B cell (primary cell): ENCODE measurements around the gene ZNF213. TPM values are rescaled to one million over a fixed set of nuclear protein-coding genes. Genes with fewer than 3 reads are reported as not detected.

Experiments used
- ATAC-seq: fragments of 200-7000 bp; cut with Tn5 transposase; one replicate; pipeline ENCODE4 v1.10.0; 2021; ENCODE audit warnings: low read depth, mild to moderate bottlenecking, moderate number of reproducible peaks, moderate library complexity
- CTCF ChIA-PET: fragments of 350-600 bp; sonication (Branson Sonifier 250); formaldehyde crosslinking; loops from one replicate; lab custom pipeline; 2021; ENCODE audit warnings: antibody characterized with exemption, inconsistent platforms; lab: Charles Lee
- POLR2A ChIA-PET: fragments of 350-600 bp; sonication (Branson Sonifier 250); formaldehyde crosslinking; loops from one replicate; lab custom pipeline; 2021; ENCODE audit warnings: antibody characterized with exemption; lab: Charles Lee
- DNase-seq: peaks from one replicate; pipeline ENCODE4 v3.0.0; 2013
- H2AFZ ChIP-seq: 2 replicates; pipeline ENCODE4 v1.6.1; 2012; ENCODE audit warnings: mild to moderate bottlenecking, low read depth, low read length; ENCODE audit not compliant: insufficient read depth, poor library complexity, severe bottlenecking
- H3K27ac ChIP-seq, 2 donors: 1 replicate in 1 of 2; 2 replicates in 1 of 2; pipeline ENCODE4 v1.5.1; 2012 to 2013; ENCODE audit warnings: low read length in 2 of 2, mild to moderate bottlenecking in 2 of 2, moderate library complexity in 1 of 2
- H3K27me3 ChIP-seq, 4 experiments: fragments of 200-600 bp in 1 of 4; sonication (generic) in 1 of 4; replicated peaks in 1 of 4; 1 replicate in 2 of 4; 2 replicates in 2 of 4; pipeline versions ENCODE4 v1.6.1 to v1.7.0; 2013 to 2016; ENCODE audit warnings: low read length in 3 of 4, mild to moderate bottlenecking in 2 of 4, mixed read lengths in 1 of 4, moderate library complexity in 1 of 4; ENCODE audit not compliant: insufficient read depth in 4 of 4, control insufficient read depth in 3 of 4; ENCODE audit errors: control extremely low read depth in 1 of 4
- H3K36me3 ChIP-seq, 2 experiments: replicated peaks in 1 of 2; 1 replicate in 1 of 2; 2 replicates in 1 of 2; pipeline versions ENCODE4 v1.6.1 to v1.7.1; 2013; ENCODE audit warnings: low read length in 1 of 2; ENCODE audit not compliant: insufficient read depth in 2 of 2, control insufficient read depth in 1 of 2; ENCODE audit errors: control extremely low read depth in 1 of 2, extremely low read depth in 1 of 2
- H3K4me1 ChIP-seq, 2 donors: fragments of 200-600 bp in 1 of 2; sonication (generic) in 1 of 2; 1 replicate in 1 of 2; 2 replicates in 1 of 2; pipeline versions ENCODE4 v1.5.1 to v1.6.1; 2013 to 2017; ENCODE audit warnings: low read length in 2 of 2; ENCODE audit not compliant: control insufficient read depth in 2 of 2, insufficient read depth in 2 of 2
- H3K4me2 ChIP-seq: replicated peaks from 2 replicates; pipeline ENCODE3; 2012; ENCODE audit warnings: mild to moderate bottlenecking, low read depth, low read length; ENCODE audit not compliant: poor library complexity, severe bottlenecking
- H3K4me3 ChIP-seq, 5 experiments: fragments of 200-600 bp in 1 of 5; sonication (generic) in 1 of 5; 1 replicate in 3 of 5; 2 replicates in 2 of 5; pipeline versions ENCODE4 v1.5.1 to v1.7.0; 2011 to 2016; ENCODE audit warnings: low read length in 4 of 5, mild to moderate bottlenecking in 4 of 5, low read depth in 2 of 5, control low read depth in 1 of 5, moderate library complexity in 1 of 5; ENCODE audit not compliant: insufficient read depth in 1 of 5; ENCODE audit errors: control extremely low read depth in 1 of 5, extremely low read depth in 1 of 5
- H3K79me2 ChIP-seq: fragments of 200-600 bp; sonication (generic); one replicate; pipeline ENCODE4 v1.6.0; 2016; ENCODE audit warnings: low read length; ENCODE audit not compliant: control insufficient read depth, insufficient read depth
- H3K9ac ChIP-seq: fragments of 200-600 bp; sonication (generic); 2 replicates; pipeline ENCODE4 v1.6.1; 2017; ENCODE audit warnings: mild to moderate bottlenecking, low read length, moderate library complexity
- H3K9me3 ChIP-seq, 3 donors: one replicate each; pipeline versions ENCODE4 v1.6.1 to v1.7.1; 2013; ENCODE audit warnings: low read length in 2 of 3; ENCODE audit not compliant: control insufficient read depth in 2 of 3, insufficient read depth in 1 of 3; ENCODE audit errors: control extremely low read depth in 1 of 3
- H4K20me1 ChIP-seq: 2 replicates; pipeline ENCODE4 v1.6.0; 2012; ENCODE audit warnings: mild to moderate bottlenecking, low read length; ENCODE audit not compliant: insufficient read depth, control insufficient read depth, poor library complexity, severe bottlenecking
- H3K27ac Mint-ChIP-seq: one replicate; pipeline ENCODE4 v1.8.0; 2021; ENCODE audit warnings: mixed read lengths
- H3K27me3 Mint-ChIP-seq: one replicate; pipeline ENCODE4 v1.8.0; 2021; ENCODE audit warnings: mixed read lengths
- H3K4me1 Mint-ChIP-seq: one replicate; pipeline ENCODE4 v1.8.0; 2021; ENCODE audit warnings: mixed read lengths
- H3K4me3 Mint-ChIP-seq: one replicate; pipeline ENCODE4 v1.8.0; 2021; ENCODE audit warnings: mixed read lengths
- H3K9me3 Mint-ChIP-seq: one replicate; pipeline ENCODE4 v1.8.0; 2022; ENCODE audit warnings: mixed read lengths; ENCODE audit not compliant: insufficient read depth
- EZH2 ChIP-seq: IDR thresholded peaks from 2 replicates; pipeline ENCODE4 v1.6.1; 2012; ENCODE audit warnings: borderline replicate concordance, low read depth, mild to moderate bottlenecking, moderate library complexity, low read length; ENCODE audit not compliant: insufficient read depth, poor library complexity, severe bottlenecking
- WGBS: methylation state at CpG from one replicate; pipeline ENCODE4 v1.1.5; 2013; ENCODE audit warnings: missing lambda C conversion rate; ENCODE audit not compliant: insufficient coverage; 5-methylcytosine and 5-hydroxymethylcytosine counted together
- intact Hi-C: fragments of 100-400 bp; cut with micrococcal nuclease; formaldehyde crosslinking; loops from one replicate; pipeline ENCODE4 v1.10.0; 2022
- polyA plus RNA-seq: library from polyadenylated mRNA; depleted of rRNA; stranded (reverse); fragments of >200 nt; gene quantifications from 2 replicates; pipeline ENCODE4 v1.2.3, GENCODE V29; 2012
- total RNA-seq, 2 donors: library from RNA; stranded (reverse); fragments of 120-200 nt in 1 of 2; gene quantifications; 1 replicate in 1 of 2; 2 replicates in 1 of 2; pipeline versions ENCODE4 v1.2.3 to v1.2.4, GENCODE V29; 2013 to 2022
- TF ChIP-seq, protein P1 (sequence below): fragments of 200-600 bp; IDR thresholded peaks from one replicate; pipeline ENCODE4 v1.8.0; 2022; ENCODE audit warnings: antibody characterized with exemption, mild to moderate bottlenecking

ZNF213 gene
- total and polyA plus RNA-seq, 2 donors (not counting 1 experiment from before 2014, with no cell fraction given), result 1.4 to 7.2 TPM

DNA sequence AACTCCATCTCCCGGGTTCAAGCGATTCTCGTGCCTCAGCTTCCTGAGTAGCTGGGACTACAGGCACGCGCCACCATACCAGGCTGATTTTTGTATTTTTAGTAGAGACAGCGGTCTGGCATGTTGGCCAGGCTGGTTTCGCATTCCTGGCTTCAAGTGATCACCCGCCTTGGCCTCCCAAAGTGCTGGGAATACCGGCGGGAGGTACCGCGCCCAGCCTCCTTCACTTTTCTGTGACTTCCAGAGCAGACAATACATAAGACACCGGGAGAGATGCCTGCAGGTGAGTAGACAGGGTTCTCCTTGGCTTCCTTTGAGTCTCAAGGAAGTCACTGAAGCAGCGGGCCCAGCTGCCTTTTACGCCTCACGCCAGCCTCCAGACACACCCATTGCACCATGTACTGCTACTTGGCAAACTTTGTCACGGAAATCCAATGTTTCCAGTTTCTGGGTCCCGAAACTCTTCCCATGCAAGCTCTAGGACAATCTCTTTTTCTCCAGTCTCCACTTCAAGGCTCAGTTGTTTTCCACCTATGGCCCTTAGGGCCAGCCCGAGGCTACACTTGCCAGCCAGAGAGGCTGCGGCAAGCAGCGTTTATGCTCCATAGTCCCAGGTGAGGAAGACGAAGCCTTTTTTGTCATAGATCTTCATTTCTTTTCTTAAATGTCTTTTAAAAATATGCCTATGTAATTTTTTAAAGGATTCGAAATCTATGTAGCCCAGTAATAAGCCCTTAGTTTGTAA lies 52.3 kb downstream of the ZNF213 start:
- H3K79me2 ChIP-seq, result no peaks in the 10 kb centered on the region
- Mint-ChIP-seq H3K27me3 (peaks cover 75% of the 10 kb centered on the region), H3K4me1 (peaks cover 52% of the 10 kb centered on the region), H3K4me3 (no peak overlapping the region), H3K9me3 (no peaks in the 10 kb centered on the region), H3K27ac (no peak overlapping the region)
- no peak overlapping the region for H2AFZ ChIP-seq
- H3K27ac ChIP-seq, result no peak overlapping the region
- ChIA-PET POLR2A (interaction anchor here (0.6 kb wide), 1 partner anchor 64 kb away, joined by 6 read pairs; no protein-coding TSS in a partner anchor), CTCF (no interaction called here)
- TF ChIP-seq EZH2, result no peak
- TF ChIP-seq, protein P1, sequence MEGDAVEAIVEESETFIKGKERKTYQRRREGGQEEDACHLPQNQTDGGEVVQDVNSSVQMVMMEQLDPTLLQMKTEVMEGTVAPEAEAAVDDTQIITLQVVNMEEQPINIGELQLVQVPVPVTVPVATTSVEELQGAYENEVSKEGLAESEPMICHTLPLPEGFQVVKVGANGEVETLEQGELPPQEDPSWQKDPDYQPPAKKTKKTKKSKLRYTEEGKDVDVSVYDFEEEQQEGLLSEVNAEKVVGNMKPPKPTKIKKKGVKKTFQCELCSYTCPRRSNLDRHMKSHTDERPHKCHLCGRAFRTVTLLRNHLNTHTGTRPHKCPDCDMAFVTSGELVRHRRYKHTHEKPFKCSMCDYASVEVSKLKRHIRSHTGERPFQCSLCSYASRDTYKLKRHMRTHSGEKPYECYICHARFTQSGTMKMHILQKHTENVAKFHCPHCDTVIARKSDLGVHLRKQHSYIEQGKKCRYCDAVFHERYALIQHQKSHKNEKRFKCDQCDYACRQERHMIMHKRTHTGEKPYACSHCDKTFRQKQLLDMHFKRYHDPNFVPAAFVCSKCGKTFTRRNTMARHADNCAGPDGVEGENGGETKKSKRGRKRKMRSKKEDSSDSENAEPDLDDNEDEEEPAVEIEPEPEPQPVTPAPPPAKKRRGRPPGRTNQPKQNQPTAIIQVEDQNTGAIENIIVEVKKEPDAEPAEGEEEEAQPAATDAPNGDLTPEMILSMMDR, result no peak
- no peaks in the 10 kb centered on the region for H3K36me3 ChIP-seq
- ATAC-seq (no peak), DNase-seq (no peak)
- peaks cover 0 to 83% (median 11%) of the 10 kb centered on the region in 3 donors for H3K9me3 ChIP-seq
- intact Hi-C loops, result no loop called here
- H3K27me3 ChIP-seq, result peaks cover 0 to 96% (median 73%) of the 10 kb centered on the region in 4 experiments
- H3K4me1 ChIP-seq, result peaks cover 43 to 44% of the 10 kb centered on the region in 2 donors
- H3K4me2 ChIP-seq, result no peak overlapping the region
- no peak overlapping the region for H3K9ac ChIP-seq
- 87% methylated on average over 16 of the region's 23 CpGs for WGBS
- H4K20me1 ChIP-seq, result no peaks in the 10 kb centered on the region
- H3K4me3 ChIP-seq, result no peak overlapping the region
